ENCODE results near the gene A1BG. TPM values are rescaled to one million over a fixed set of nuclear protein-coding genes. Genes with fewer than 3 reads are reported as not detected.
A peak's percentile ranks its signal among the peaks of the same experiment; 100 is the strongest.
"Not testable (repeated sequence)": the region's sequence is repeated elsewhere in the genome, so short reads cannot be mapped to it uniquely, and the experiment has no call there.

The A1BG gene
- total and polyA plus RNA-seq, 2 of the 8 experiments (the other 6 are each of a cell fraction or from before 2014, with no cell fraction given) = 20.8 to 69.6 TPM

GRCh38 chr19:58348080-58348479 lies 5.2 kb downstream of the A1BG start:
- H3K4me1 ChIP-seq (replicated peaks in 1 of 4; ENCODE audit: control insufficient read depth in 3 of 4, insufficient read depth in 4 of 4, low read length in 3 of 4); H3K27ac ChIP-seq (ENCODE audit: low read depth, low read length); H4K91ac ChIP-seq (replicated peaks; ENCODE audit: insufficient read length, low read length); H2BK120ac ChIP-seq (replicated peaks; ENCODE audit: low read depth, low read length); H3K79me1 ChIP-seq (ENCODE audit: low read depth, low read length); H4K5ac ChIP-seq (ENCODE audit: insufficient read length, low read depth, low read length); H2BK20ac ChIP-seq (ENCODE audit: low read length); H4K20me1 ChIP-seq (replicated peaks in 1 of 2; ENCODE audit: control insufficient read depth in 1 of 2, insufficient read depth in 2 of 2, low read length in 2 of 2); FAIRE-seq; H2BK12ac ChIP-seq (ENCODE audit: low read depth, low read length); H2BK15ac ChIP-seq (ENCODE audit: low read length); H3K23me2 ChIP-seq (ENCODE audit: low read depth, low read length); H3K56ac ChIP-seq (replicated peaks; ENCODE audit: insufficient read length, low read depth, low read length); H3K14ac ChIP-seq (ENCODE audit: insufficient read length); H2BK5ac ChIP-seq (ENCODE audit: low read depth, low read length); H3K27me3 ChIP-seq (replicated peaks in 1 of 4; ENCODE audit: control insufficient read depth in 3 of 4, extremely low read depth in 1 of 4, insufficient read depth in 3 of 4, low read length in 3 of 4); H4K8ac ChIP-seq (ENCODE audit: extremely low read depth, insufficient read depth, low read length); H2AK5ac ChIP-seq (ENCODE audit: low read depth, low read length); H3K4ac ChIP-seq (replicated peaks; ENCODE audit: insufficient read length, low read depth, low read length); H3K9me3 ChIP-seq (ENCODE audit: insufficient read depth in 2 of 2, low read depth in 1 of 2, low read length in 1 of 2); H3K9ac ChIP-seq (replicated peaks in 1 of 4; ENCODE audit: extremely low read depth in 1 of 4, low read depth in 3 of 4, low read length in 3 of 4); H3K79me2 ChIP-seq (ENCODE audit: control insufficient read depth in 1 of 2, insufficient read depth in 2 of 2, low read length in 2 of 2); H3K36me3 ChIP-seq (ENCODE audit: control insufficient read depth in 2 of 4, insufficient read depth in 4 of 4, low read length in 3 of 4); DNase-seq (ENCODE audit: low read depth in 1 of 2, low spot score in 2 of 2); H3K23ac ChIP-seq (ENCODE audit: insufficient read length); H3K18ac ChIP-seq (ENCODE audit: extremely low read depth, low read length): not testable (repeated sequence)
- Histone ChIP-seq H3K4me2 (ENCODE audit: insufficient read depth in 1 of 2, low read depth in 2 of 2, low read length in 2 of 2) (peak overlapping the region; percentile 76 to 78), H2AFZ (ENCODE audit: low read length) (0 out of 2 replicates have a peak overlapping the region, but pooled peaks have one; percentile 63), H3K4me3 (ENCODE audit: extremely low read depth in 1 of 4, insufficient read depth in 2 of 4, low read depth in 3 of 4, low read length in 4 of 4) (peak overlapping the region; percentile 78 to 88 (median 82))
- ChIA-PET CTCF (ENCODE audit: partially characterized antibody) (interaction anchor here (0.6 to 2.4 kb wide), 8 partner anchors 9 to 70 kb away, joined by 3 to 13 read pairs (median 5); partner anchors contain the start of gene ZNF837), POLR2A (ENCODE audit: partially characterized antibody) (interaction anchor here (0.7 to 11.4 kb wide), 11 partner anchors 8 to 165 kb away, joined by 3 to 102 read pairs (median 4); partner anchors contain the start of genes ZNF274, ZNF497, ZNF544 and ZSCAN22)
- WGBS, 2 experiments (ENCODE audit: extremely low coverage in 1 of 2, insufficient coverage in 1 of 2, insufficient read length in 1 of 2, insufficient replicate concordance in 2 of 2, low coverage in 1 of 2, low lambda C conversion rate in 2 of 2, missing lambda C conversion rate in 1 of 2) = 28% methylated on average over 12 of the region's 12 CpGs; no CpG with 5 or more reads in 1 of the 2 experiments
- TF ChIP-seq CEBPB (IDR thresholded peaks at IDR 0.05; ENCODE audit: low read depth, low read length) = 0 out of 2 replicates have a peak, but pooled peaks have one; percentile 5
